HCT116 (cell line): ENCODE data around the gene AJUBA.

Source experiments
- ELF1 ChIP-seq: IDR thresholded peaks from 2 replicates; pipeline ENCODE4 v1.6.1; 2012; ENCODE audit warnings: low read depth, borderline replicate concordance
- RAD21 ChIP-seq: IDR thresholded peaks from 2 replicates; pipeline ENCODE4 v1.6.1; 2012; ENCODE audit warnings: low read depth, mild to moderate bottlenecking
- TF ChIP-seq, protein P1 (sequence below), 3 experiments: fragments of 200-600 bp in 1 of 3; sonication (generic) in 1 of 3; IDR thresholded peaks in 2 of 3; conservative IDR thresholded peaks in 1 of 3; 2 replicates each; pipeline ENCODE4 v1.5.1; 2012 to 2017; ENCODE audit warnings: low read depth in 2 of 3, low read length in 2 of 3, antibody characterized with exemption in 1 of 3, borderline replicate concordance in 1 of 3, control low read depth in 1 of 3, mild to moderate bottlenecking in 1 of 3, mixed read lengths in 1 of 3, mixed run types in 1 of 3, moderate library complexity in 1 of 3; ENCODE audit not compliant: insufficient read depth in 1 of 3
- TF ChIP-seq, protein P2 (sequence below): IDR thresholded peaks from 2 replicates; pipeline ENCODE4 v1.6.1; 2012; ENCODE audit warnings: low read depth

DNA sequence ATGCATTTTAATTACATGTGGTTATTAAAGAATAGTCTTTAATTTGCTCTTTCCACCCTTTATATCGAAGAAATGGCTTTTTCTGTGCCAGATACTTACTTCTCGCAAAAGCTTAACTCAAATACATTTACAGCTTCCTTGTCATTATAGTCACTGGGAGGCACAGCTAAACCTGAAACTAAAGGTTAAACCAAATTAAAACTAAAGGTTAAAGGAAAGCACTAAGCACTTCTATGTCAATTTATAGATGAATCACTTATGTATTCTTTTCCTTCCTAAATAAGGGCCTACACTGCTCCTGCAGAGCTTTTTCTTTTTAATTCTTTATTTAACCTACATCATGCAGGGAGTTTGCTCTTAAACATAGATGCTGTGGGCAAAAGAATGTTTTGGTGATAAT, 18.5 kb upstream of the AJUBA start:
- no peak for TF ChIP-seq RAD21
- TF ChIP-seq, protein P1, sequence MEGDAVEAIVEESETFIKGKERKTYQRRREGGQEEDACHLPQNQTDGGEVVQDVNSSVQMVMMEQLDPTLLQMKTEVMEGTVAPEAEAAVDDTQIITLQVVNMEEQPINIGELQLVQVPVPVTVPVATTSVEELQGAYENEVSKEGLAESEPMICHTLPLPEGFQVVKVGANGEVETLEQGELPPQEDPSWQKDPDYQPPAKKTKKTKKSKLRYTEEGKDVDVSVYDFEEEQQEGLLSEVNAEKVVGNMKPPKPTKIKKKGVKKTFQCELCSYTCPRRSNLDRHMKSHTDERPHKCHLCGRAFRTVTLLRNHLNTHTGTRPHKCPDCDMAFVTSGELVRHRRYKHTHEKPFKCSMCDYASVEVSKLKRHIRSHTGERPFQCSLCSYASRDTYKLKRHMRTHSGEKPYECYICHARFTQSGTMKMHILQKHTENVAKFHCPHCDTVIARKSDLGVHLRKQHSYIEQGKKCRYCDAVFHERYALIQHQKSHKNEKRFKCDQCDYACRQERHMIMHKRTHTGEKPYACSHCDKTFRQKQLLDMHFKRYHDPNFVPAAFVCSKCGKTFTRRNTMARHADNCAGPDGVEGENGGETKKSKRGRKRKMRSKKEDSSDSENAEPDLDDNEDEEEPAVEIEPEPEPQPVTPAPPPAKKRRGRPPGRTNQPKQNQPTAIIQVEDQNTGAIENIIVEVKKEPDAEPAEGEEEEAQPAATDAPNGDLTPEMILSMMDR (IDR thresholded peaks at IDR 0.05 in 2 of 3, conservative IDR thresholded peaks at IDR 0.05 in 1 of 3; ENCODE audit: borderline replicate concordance in 1 of 3, insufficient read depth in 1 of 3, low read depth in 2 of 3, low read length in 2 of 3) = no peak
- TF ChIP-seq ELF1 = no peak
- TF ChIP-seq, protein P2, sequence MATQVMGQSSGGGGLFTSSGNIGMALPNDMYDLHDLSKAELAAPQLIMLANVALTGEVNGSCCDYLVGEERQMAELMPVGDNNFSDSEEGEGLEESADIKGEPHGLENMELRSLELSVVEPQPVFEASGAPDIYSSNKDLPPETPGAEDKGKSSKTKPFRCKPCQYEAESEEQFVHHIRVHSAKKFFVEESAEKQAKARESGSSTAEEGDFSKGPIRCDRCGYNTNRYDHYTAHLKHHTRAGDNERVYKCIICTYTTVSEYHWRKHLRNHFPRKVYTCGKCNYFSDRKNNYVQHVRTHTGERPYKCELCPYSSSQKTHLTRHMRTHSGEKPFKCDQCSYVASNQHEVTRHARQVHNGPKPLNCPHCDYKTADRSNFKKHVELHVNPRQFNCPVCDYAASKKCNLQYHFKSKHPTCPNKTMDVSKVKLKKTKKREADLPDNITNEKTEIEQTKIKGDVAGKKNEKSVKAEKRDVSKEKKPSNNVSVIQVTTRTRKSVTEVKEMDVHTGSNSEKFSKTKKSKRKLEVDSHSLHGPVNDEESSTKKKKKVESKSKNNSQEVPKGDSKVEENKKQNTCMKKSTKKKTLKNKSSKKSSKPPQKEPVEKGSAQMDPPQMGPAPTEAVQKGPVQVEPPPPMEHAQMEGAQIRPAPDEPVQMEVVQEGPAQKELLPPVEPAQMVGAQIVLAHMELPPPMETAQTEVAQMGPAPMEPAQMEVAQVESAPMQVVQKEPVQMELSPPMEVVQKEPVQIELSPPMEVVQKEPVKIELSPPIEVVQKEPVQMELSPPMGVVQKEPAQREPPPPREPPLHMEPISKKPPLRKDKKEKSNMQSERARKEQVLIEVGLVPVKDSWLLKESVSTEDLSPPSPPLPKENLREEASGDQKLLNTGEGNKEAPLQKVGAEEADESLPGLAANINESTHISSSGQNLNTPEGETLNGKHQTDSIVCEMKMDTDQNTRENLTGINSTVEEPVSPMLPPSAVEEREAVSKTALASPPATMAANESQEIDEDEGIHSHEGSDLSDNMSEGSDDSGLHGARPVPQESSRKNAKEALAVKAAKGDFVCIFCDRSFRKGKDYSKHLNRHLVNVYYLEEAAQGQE = no peak
